ENCODE data around the gene NAP1L4. TPM values are rescaled to one million over a fixed set of nuclear protein-coding genes. Genes with fewer than 3 reads are reported as not detected.
A peak's percentile ranks its signal among the peaks of the same experiment; 100 is the strongest.

Gene NAP1L4
- total RNA-seq, 1 experiment from 2014 or later: 274 TPM

DNA sequence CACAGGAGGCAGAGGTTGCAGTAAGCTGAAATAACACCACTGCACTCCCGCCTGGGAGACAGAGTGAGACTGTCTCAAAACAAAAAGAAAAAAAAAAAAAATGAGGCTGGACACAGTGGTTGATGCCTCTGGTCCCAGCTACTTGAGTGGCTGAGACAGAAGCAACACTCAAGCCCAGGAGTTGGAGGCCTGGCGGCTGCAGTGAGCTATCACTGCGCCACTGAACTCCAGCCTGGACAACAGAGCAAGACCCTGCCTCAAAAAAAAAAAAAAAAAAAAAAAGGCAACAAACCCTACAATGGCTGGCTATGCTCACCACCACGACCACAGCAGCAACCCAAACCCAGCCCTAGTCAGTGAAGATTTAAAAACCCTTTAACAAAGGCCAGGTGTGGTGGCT is 8.2 kb downstream of the NAP1L4 start:
- CTCF ChIA-PET: no interaction called here
- in situ Hi-C loops (cut with HindIII; ENCODE audit: low pct_unique_long_range_greater_than_20kb, low sequenced_read_pairs) (no loop called here), intact Hi-C loops (cut with micrococcal nuclease; ENCODE audit: unreplicated experiment) (no loop called here)
- Histone ChIP-seq H3K4me3 (ENCODE audit: low read depth in 2 of 2, low read length in 2 of 2) (no peak overlapping the region), H3K27ac (ENCODE audit: low read length) (no peak overlapping the region), H3K9me3 (ENCODE audit: control insufficient read depth, insufficient read depth, low read depth, low read length) (no peaks in the 10 kb centered on the region), H3K27me3 (ENCODE audit: control insufficient read depth, insufficient read depth, low read length) (no peaks in the 10 kb centered on the region), H3K4me1 (ENCODE audit: control insufficient read depth, insufficient read depth, low read length) (peaks cover 49% of the 10 kb centered on the region), H3K36me3 (ENCODE audit: control insufficient read depth, insufficient read depth, low read length) (peaks cover 3% of the 10 kb centered on the region; the same call in 1 of the 2 replicates)
- BruUV-seq (replicated peaks): no TSS peak
- TF ChIP-seq SIN3A (IDR thresholded peaks at IDR 0.05; ENCODE audit: borderline replicate concordance, insufficient read depth, low read depth, low read length) (no peak), REST (IDR thresholded peaks at IDR 0.05; ENCODE audit: insufficient read depth in 1 of 2, low read depth in 2 of 2, low read length in 1 of 2) (no peak), TCF7L2 (IDR thresholded peaks at IDR 0.05; ENCODE audit: low read depth, low read length) (no peak), POLR2AphosphoS5 (IDR thresholded peaks at IDR 0.05; ENCODE audit: low read depth, low read length) (no peak)
- TF ChIP-seq, protein P1, sequence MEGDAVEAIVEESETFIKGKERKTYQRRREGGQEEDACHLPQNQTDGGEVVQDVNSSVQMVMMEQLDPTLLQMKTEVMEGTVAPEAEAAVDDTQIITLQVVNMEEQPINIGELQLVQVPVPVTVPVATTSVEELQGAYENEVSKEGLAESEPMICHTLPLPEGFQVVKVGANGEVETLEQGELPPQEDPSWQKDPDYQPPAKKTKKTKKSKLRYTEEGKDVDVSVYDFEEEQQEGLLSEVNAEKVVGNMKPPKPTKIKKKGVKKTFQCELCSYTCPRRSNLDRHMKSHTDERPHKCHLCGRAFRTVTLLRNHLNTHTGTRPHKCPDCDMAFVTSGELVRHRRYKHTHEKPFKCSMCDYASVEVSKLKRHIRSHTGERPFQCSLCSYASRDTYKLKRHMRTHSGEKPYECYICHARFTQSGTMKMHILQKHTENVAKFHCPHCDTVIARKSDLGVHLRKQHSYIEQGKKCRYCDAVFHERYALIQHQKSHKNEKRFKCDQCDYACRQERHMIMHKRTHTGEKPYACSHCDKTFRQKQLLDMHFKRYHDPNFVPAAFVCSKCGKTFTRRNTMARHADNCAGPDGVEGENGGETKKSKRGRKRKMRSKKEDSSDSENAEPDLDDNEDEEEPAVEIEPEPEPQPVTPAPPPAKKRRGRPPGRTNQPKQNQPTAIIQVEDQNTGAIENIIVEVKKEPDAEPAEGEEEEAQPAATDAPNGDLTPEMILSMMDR (IDR thresholded peaks at IDR 0.05): no peak
- no peak for DNase-seq (ENCODE audit: low read depth, low spot score)
- POLR2A ChIA-PET: interaction anchor here (0.7 kb wide), 1 partner anchor 16 kb away, joined by 8 read pairs; no protein-coding TSS in a partner anchor
- ATAC-seq: no peak

- Histone ChIP-seq H3K27me3 (ENCODE audit: control insufficient read depth, insufficient read depth, low read length) (no peaks in the 10 kb centered on the region), H3K4me1 (ENCODE audit: control insufficient read depth, insufficient read depth, low read length) (peaks cover 37% of the 10 kb centered on the region), H3K27ac (ENCODE audit: low read length) (0 out of 2 replicates have a peak overlapping the region, but pooled peaks have one; percentile 1), H3K9me3 (ENCODE audit: control insufficient read depth, insufficient read depth, low read depth, low read length) (no peaks in the 10 kb centered on the region), H3K36me3 (ENCODE audit: control insufficient read depth, insufficient read depth, low read length) (peaks cover 17% of the 10 kb centered on the region), H3K4me3 (ENCODE audit: low read depth in 2 of 2, low read length in 2 of 2) (no peak overlapping the region)
- CTCF ChIA-PET: interaction anchor here (0.6 kb wide), 1 partner anchor 817 kb away, joined by 11 read pairs; no protein-coding TSS in a partner anchor
- DNase-seq (ENCODE audit: low read depth, low spot score) (no peak), ATAC-seq (no peak)
- POLR2A ChIA-PET: no interaction called here
- intact Hi-C loops (cut with micrococcal nuclease; ENCODE audit: unreplicated experiment) (no loop called here), in situ Hi-C loops (cut with HindIII; ENCODE audit: low pct_unique_long_range_greater_than_20kb, low sequenced_read_pairs) (no loop called here)
- BruUV-seq (replicated peaks): no TSS peak
- TF ChIP-seq, protein P1 (IDR thresholded peaks at IDR 0.05): no peak
- TF ChIP-seq POLR2AphosphoS5 (IDR thresholded peaks at IDR 0.05; ENCODE audit: low read depth, low read length) (no peak), SIN3A (IDR thresholded peaks at IDR 0.05; ENCODE audit: borderline replicate concordance, insufficient read depth, low read depth, low read length) (no peak), TCF7L2 (IDR thresholded peaks at IDR 0.05; ENCODE audit: low read depth, low read length) (no peak), REST (IDR thresholded peaks at IDR 0.05; ENCODE audit: insufficient read depth in 1 of 2, low read depth in 2 of 2, low read length in 1 of 2) (no peak)
These were observed 9.9 kb downstream of the NAP1L4 start for GRCh38 chr11:2982214-2982613.

Measured in Panc1 (cell line).